Measurements from ENCODE around the gene GPX5.

Gene GPX5

DNA sequence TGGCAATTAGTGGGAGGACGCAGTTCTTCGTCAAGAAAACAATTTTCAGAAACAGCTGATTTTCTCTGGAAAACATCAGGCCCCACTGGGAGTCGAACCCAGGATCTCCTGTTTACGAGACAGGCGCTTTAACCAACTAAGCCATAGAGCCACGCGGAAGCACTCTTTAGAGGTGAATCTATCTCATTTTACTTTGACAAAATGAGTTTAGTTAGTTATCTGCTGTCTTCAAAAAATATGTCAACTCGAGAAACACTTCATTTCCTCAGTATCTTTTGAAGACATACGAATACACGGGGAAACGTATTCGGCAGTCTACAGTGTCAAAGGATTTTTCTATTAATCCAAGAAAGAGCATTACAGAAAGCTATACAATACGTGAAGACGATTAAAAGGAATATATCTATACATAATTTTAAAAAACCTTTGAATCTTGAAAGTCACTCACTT is 36.7 kb upstream of the GPX5 start (continued):
- TF ChIP-seq ZNF155 (tag by site-specific recombination; IDR thresholded peaks at IDR 0.05) (no peak), ZSCAN30 (tag by site-specific recombination; IDR thresholded peaks at IDR 0.05) (peak; percentile 59; the same call in 1 of the 2 replicates), ZNF561 (tag by site-specific recombination; IDR thresholded peaks at IDR 0.05; ENCODE audit: borderline replicate concordance) (peak; percentile 85), ZNF510 (tag by site-specific recombination; IDR thresholded peaks at IDR 0.05; ENCODE audit: insufficient replicate concordance) (no peak), ZFP69B (tag by site-specific recombination; IDR thresholded peaks at IDR 0.05) (no peak), IKZF3 (tag by site-specific recombination; IDR thresholded peaks at IDR 0.05) (peak; percentile 74; the same call in 1 of the 2 replicates), ZNF549 (tag by site-specific recombination; IDR thresholded peaks at IDR 0.05) (no peak), ZNF214 (tag by site-specific recombination; IDR thresholded peaks at IDR 0.05; ENCODE audit: borderline replicate concordance) (peak; percentile 19; the same call in 1 of the 2 replicates), TRIM28 (IDR thresholded peaks at IDR 0.05; ENCODE audit: borderline replicate concordance, low read length) (no peak)
- TF ChIP-seq, protein P1, sequence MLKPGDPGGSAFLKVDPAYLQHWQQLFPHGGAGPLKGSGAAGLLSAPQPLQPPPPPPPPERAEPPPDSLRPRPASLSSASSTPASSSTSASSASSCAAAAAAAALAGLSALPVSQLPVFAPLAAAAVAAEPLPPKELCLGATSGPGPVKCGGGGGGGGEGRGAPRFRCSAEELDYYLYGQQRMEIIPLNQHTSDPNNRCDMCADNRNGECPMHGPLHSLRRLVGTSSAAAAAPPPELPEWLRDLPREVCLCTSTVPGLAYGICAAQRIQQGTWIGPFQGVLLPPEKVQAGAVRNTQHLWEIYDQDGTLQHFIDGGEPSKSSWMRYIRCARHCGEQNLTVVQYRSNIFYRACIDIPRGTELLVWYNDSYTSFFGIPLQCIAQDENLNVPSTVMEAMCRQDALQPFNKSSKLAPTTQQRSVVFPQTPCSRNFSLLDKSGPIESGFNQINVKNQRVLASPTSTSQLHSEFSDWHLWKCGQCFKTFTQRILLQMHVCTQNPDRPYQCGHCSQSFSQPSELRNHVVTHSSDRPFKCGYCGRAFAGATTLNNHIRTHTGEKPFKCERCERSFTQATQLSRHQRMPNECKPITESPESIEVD (tag by site-specific recombination; IDR thresholded peaks at IDR 0.05), result 0 out of 2 replicates have a peak, but pooled peaks have one; percentile 44
- TF ChIP-seq, protein P2, sequence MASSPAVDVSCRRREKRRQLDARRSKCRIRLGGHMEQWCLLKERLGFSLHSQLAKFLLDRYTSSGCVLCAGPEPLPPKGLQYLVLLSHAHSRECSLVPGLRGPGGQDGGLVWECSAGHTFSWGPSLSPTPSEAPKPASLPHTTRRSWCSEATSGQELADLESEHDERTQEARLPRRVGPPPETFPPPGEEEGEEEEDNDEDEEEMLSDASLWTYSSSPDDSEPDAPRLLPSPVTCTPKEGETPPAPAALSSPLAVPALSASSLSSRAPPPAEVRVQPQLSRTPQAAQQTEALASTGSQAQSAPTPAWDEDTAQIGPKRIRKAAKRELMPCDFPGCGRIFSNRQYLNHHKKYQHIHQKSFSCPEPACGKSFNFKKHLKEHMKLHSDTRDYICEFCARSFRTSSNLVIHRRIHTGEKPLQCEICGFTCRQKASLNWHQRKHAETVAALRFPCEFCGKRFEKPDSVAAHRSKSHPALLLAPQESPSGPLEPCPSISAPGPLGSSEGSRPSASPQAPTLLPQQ (tag by site-specific recombination; IDR thresholded peaks at IDR 0.05), result peak; percentile 30; the same call in 1 of the 2 replicates
- TF ChIP-seq, protein P3, sequence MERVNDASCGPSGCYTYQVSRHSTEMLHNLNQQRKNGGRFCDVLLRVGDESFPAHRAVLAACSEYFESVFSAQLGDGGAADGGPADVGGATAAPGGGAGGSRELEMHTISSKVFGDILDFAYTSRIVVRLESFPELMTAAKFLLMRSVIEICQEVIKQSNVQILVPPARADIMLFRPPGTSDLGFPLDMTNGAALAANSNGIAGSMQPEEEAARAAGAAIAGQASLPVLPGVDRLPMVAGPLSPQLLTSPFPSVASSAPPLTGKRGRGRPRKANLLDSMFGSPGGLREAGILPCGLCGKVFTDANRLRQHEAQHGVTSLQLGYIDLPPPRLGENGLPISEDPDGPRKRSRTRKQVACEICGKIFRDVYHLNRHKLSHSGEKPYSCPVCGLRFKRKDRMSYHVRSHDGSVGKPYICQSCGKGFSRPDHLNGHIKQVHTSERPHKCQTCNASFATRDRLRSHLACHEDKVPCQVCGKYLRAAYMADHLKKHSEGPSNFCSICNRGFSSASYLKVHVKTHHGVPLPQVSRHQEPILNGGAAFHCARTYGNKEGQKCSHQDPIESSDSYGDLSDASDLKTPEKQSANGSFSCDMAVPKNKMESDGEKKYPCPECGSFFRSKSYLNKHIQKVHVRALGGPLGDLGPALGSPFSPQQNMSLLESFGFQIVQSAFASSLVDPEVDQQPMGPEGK (tag by site-specific recombination; IDR thresholded peaks at IDR 0.05), result no peak
- TF ChIP-seq, protein P4, sequence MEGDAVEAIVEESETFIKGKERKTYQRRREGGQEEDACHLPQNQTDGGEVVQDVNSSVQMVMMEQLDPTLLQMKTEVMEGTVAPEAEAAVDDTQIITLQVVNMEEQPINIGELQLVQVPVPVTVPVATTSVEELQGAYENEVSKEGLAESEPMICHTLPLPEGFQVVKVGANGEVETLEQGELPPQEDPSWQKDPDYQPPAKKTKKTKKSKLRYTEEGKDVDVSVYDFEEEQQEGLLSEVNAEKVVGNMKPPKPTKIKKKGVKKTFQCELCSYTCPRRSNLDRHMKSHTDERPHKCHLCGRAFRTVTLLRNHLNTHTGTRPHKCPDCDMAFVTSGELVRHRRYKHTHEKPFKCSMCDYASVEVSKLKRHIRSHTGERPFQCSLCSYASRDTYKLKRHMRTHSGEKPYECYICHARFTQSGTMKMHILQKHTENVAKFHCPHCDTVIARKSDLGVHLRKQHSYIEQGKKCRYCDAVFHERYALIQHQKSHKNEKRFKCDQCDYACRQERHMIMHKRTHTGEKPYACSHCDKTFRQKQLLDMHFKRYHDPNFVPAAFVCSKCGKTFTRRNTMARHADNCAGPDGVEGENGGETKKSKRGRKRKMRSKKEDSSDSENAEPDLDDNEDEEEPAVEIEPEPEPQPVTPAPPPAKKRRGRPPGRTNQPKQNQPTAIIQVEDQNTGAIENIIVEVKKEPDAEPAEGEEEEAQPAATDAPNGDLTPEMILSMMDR (tag by site-specific recombination; IDR thresholded peaks at IDR 0.05), result no peak
- TF ChIP-seq, protein P5, sequence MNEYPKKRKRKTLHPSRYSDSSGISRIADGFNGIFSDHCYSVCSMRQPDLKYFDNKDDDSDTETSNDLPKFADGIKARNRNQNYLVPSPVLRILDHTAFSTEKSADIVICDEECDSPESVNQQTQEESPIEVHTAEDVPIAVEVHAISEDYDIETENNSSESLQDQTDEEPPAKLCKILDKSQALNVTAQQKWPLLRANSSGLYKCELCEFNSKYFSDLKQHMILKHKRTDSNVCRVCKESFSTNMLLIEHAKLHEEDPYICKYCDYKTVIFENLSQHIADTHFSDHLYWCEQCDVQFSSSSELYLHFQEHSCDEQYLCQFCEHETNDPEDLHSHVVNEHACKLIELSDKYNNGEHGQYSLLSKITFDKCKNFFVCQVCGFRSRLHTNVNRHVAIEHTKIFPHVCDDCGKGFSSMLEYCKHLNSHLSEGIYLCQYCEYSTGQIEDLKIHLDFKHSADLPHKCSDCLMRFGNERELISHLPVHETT (tag by site-specific recombination; IDR thresholded peaks at IDR 0.05), result 0 out of 2 replicates have a peak, but pooled peaks have one; percentile 23
- TF ChIP-seq, protein P6, sequence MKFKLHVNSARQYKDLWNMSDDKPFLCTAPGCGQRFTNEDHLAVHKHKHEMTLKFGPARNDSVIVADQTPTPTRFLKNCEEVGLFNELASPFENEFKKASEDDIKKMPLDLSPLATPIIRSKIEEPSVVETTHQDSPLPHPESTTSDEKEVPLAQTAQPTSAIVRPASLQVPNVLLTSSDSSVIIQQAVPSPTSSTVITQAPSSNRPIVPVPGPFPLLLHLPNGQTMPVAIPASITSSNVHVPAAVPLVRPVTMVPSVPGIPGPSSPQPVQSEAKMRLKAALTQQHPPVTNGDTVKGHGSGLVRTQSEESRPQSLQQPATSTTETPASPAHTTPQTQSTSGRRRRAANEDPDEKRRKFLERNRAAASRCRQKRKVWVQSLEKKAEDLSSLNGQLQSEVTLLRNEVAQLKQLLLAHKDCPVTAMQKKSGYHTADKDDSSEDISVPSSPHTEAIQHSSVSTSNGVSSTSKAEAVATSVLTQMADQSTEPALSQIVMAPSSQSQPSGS (tag by site-specific recombination; IDR thresholded peaks at IDR 0.05; ENCODE audit: low read depth), result no peak
- TF ChIP-seq, protein P7, sequence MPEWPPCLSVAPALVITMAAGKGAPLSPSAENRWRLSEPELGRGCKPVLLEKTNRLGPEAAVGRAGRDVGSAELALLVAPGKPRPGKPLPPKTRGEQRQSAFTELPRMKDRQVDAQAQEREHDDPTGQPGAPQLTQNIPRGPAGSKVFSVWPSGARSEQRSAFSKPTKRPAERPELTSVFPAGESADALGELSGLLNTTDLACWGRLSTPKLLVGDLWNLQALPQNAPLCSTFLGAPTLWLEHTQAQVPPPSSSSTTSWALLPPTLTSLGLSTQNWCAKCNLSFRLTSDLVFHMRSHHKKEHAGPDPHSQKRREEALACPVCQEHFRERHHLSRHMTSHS (tag by site-specific recombination; IDR thresholded peaks at IDR 0.05), result no peak
- TF ChIP-seq, protein P8, sequence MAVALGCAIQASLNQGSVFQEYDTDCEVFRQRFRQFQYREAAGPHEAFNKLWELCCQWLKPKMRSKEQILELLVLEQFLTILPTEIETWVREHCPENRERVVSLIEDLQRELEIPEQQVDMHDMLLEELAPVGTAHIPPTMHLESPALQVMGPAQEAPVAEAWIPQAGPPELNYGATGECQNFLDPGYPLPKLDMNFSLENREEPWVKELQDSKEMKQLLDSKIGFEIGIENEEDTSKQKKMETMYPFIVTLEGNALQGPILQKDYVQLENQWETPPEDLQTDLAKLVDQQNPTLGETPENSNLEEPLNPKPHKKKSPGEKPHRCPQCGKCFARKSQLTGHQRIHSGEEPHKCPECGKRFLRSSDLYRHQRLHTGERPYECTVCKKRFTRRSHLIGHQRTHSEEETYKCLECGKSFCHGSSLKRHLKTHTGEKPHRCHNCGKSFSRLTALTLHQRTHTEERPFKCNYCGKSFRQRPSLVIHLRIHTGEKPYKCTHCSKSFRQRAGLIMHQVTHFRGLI (tag by site-specific recombination; IDR thresholded peaks at IDR 0.05), result peak; percentile 17; the same call in 1 of the 2 replicates

All from HEK293 (cell line).